ENCODE measurements around the gene ARFGEF3.

Gene ARFGEF3

GRCh38 chr6:138219398-138219797 is 57.7 kb downstream of the ARFGEF3 start:
- no peak for DNase-seq

DNA sequence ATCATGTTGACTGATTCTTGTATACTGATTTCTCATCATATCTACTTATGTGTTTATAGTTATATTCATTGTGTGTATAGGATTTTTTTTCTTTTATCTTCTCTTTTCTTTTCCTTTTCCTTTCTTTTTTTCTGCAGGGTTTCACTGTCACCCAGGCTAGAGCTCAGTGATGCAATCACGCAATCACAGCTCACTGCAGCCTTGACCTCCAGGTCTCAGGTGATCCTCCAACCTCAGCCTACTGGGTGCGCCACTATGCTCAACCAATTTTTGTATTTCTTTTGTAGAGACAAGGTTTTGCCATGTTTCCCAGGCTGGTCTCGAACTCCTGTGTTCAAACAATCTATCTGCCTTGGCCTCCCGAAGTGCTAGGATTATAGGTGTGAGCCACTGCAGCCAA is 58.2 kb downstream of the ARFGEF3 start:
- DNase-seq: no peak

DNA sequence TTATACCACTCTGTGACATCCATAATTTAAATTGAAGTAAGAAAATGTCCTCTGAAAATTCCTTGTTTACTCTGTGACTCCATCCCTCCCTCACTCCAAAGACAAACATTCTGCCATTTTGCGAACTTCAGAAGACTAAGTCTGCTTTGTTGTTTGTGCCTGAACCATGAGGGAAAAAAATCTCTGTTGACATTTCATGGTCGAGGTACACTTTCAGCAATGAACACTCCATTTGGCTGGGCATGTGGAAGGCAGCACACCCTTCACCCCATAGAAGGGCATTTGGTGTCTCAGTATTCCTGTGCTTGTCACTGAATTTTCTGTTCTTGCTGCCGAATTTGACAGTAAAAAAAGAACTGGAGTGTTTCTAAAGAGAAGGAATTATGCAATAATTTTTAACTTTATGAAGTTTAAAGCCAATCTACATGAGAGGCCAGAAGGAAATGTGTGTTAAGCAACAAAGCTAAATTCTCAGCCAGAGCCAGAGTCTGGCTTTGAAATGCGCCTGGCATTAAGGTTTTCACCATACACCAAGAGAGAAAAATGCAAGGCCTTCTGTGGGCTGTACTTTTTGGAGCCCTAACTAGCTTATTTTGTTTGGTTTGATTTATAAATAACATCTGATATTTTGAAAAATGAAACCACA is 61.3 kb downstream of the ARFGEF3 start:
- DNase-seq: no peak

GRCh38 chr6:138225953-138226352 is 64.2 kb downstream of the ARFGEF3 start:
- no peak for DNase-seq

GRCh38 chr6:138226700-138227315 is 65.1 kb downstream of the ARFGEF3 start:
- DNase-seq: no peak

- DNase-seq: no peak
These were observed 65.6 kb downstream of the ARFGEF3 start for GRCh38 chr6:138227316-138227781.

DNA sequence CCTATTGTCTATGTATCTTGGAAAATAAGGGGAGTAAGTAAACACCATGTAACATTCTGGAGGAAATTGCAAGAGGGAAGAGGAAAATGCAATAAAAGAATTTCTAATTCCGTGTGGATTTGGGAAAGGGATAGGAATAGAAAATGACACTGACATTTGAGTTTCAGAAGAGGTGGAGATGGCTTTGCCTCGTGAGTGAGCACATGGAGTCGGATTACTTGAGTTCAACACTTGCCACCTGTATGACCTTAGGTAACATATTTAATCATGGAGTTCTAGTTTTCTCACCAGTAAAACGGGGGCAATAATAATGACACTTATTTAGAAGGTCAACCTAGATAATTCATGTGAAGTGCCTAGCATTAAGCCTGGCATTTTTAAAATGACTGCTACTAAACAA is 67.3 kb downstream of the ARFGEF3 start:
- DNase-seq: no peak

DNA sequence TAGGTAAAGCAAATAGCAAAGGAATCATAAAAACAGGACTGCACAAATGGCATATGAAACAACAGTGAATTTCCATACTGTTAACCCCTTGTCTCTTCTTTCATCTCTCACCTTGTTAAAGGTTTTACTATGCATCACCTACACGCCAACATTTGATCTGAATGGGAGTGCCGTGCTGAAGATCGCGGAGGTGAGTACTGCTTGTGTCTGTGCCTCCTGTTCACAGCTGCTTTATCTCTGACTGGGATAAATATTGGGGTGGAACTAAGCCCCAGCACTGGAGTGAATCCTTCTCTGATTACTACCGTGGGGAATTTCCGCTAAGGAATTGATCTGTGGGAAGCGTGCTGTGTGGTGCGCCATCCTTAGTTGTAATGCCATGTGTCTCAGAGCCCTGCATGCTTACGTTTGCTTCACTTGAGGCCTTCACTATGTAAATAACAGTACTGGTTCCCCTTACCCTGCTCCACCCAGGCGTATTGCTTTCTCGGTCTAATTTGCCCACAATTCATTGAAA is 68.0 kb downstream of the ARFGEF3 start:
- no peak for DNase-seq

GRCh38 chr6:138230221-138230620 is 68.5 kb downstream of the ARFGEF3 start:
- no peak for DNase-seq

GRCh38 chr6:138230759-138231380 is 69.1 kb downstream of the ARFGEF3 start:
- DNase-seq: no peak

DNA sequence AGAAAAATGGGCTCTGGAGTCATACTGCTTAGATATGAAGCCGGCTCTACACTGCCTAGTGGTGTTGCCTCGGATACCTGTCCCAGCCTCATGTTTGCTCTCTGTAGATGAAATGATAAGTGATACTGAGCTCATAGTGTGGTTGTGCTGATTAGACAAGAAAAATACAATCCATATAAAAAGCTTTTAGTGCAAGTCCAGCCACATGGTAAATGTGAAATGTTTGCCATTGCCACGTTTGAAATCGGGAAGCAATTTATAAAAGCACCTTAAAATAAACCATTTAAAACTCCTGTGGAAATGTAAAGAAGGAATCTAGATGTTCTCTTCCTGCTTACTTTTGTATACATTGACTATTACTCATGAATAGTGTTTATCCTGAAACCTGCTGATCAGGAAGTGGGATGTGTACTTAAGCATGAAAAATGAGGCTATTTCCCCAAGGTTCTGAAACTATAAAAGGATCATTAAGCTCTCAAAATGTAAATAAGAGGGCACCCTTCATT is 69.7 kb downstream of the ARFGEF3 start:
- DNase-seq: no peak

DNA sequence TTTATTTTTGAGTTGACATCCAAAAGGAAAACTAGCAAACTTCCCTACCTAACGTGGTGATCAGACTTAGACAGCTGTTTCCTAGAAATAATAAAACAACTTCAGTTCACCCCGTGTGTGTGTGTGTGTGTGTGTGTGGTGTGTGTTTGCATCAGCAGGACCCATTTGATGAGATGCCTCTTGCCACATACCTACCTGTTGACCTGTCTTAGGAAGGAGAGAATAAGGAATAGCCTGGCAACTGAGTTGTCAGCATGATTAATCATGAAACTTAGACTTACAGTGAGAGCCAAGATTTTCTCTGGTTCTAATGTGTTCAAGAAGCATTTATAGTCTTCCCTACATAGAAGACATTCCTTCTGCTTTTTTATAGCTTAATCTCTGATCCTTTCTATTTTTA is 72.6 kb downstream of the ARFGEF3 start:
- DNase-seq: no peak

- DNase-seq: no peak
These were observed 73.5 kb downstream of the ARFGEF3 start for GRCh38 chr6:138235205-138235604.

DNA sequence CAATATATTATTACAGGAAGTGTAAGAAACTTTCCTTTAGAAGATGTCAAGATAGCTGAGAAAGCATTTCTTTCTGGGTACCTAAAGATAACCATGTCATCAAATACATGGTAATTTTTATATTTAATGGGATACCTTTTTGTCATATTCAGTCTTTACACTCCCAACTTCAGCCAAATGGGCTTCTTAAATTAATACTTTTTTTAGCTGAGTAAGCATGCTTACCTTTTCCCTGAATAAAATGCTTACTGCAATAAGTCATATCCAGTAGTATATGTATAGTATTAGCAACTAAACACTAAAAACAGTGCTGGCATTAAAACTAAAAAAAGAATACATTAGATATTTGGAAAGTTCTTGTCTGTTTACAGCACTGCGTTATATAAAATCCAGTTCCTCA is 74.0 kb downstream of the ARFGEF3 start:
- DNase-seq: no peak

GRCh38 chr6:138237463-138237862 is 75.7 kb downstream of the ARFGEF3 start:
- DNase-seq: no peak

DNA sequence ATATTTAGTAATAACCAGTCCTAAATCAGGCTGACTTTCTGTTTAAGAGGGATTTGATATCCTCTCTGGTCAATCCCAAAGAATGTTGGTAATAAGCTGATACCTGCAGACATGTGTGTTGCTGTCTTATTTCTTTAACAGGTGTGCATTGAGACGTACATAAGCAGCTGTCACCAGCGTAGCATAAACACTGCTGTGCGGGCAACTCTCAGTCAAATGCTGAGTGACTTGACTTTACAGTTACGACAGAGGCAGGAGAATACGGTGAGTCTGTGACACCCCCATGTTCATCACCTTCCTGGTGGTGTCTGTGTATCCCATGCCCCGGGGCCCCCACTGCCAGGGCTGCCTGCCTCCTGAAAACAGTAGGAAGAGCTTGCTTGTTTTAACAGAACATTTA is 76.6 kb downstream of the ARFGEF3 start:
- DNase-seq: no peak

GRCh38 chr6:138239774-138240173 is 78.0 kb downstream of the ARFGEF3 start:
- no peak for DNase-seq

DNA sequence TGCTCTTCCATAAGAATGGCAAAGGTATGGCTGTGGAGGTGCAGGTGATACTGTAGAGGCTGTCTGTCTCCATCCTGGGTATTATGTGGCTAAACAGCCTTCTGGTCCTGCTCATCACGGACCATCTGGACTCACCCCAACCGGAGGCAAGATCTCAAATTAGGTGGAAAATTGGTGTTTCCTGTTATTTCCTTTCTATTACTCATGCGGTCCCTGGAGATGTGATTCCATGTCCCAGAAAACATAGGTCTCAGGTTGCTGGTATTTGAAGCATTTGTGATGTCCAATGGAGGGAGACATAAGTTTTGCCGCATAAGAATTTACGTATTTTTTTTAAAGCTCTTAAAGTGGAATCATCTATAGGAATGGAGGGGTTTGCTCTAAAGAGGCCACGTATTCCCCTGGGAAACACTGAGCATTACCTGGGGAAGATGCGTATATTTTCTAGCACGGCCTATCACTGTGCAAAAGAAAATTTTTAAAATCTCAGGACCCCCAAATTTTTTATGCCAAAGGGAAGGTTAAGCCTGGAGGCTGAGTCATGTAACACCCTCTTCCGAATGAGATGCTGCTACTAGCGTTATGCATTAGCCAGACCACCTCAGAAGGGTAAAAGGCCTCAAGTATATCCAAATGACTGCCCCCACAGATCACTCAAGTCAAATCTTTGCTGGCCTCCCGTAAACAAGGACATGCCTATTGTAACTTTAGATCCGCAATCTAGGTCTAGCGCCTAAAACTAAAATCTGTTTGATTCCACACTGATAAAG is 78.9 kb downstream of the ARFGEF3 start:
- DNase-seq: no peak

- no peak for DNase-seq
These were observed 79.6 kb downstream of the ARFGEF3 start for GRCh38 chr6:138241381-138241780.

- DNase-seq: no peak
These were observed 80.2 kb downstream of the ARFGEF3 start for GRCh38 chr6:138241934-138242333.

DNA sequence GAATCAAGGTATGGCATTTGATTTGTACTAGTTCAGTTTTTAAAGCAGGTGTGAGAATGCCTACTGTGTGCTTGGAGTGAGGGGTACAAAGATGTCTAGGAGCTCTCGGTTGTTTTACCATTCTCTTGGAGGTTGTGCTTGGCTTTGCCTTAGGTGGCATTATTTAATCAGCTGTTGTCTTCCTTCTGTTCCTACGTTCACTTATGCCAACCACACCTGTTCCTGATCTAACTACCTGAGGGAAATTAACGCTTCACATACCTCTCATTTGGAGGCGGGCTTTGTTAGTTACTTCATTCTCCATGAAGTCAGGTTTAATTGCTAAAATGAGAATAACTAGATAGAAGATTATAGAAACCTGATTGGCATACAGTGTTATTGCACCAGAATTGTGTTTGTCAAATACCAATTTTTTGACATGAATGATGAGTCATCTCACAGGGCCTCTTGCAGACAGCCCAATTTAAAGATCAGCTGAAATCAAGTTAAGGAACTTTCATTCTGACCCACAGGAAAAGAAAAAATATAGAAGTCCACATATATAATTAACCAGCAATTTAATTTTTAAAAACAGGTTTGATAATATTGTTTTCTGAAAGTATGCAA is 81.4 kb downstream of the ARFGEF3 start:
- DNase-seq: no peak

DNA sequence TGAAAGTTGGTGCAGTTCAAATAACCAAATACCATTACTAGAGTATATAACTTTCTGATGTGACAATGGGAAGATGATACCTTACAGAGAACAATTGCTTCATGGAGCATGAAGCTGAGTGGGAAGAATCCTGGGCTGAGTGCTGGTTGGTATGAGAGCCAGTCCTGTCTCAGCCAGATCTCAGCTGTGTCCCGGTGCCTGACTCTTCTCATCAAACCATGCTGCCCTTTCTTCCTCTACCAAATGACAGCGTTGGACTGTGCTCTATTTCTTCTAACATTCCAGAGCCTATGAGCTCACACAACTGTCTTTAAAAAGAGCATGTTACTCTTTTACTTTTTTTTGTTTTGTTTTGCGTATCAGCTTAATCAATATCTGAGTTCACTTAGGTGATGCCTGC is 84.0 kb downstream of the ARFGEF3 start:
- no peak for DNase-seq
